GM13976 (cell line): Measurements from ENCODE around the gene THAP8.
A peak's percentile ranks its signal among the peaks of the same experiment; 100 is the strongest.

ENCODE experiments used
- DNase-seq: peaks from one replicate; pipeline ENCODE4 v3.0.0; 2012; ENCODE audit warnings: low spot score
- in situ Hi-C: fragments of 300-500 bp; cut with MboI; formaldehyde crosslinking; loops from one replicate; pipeline ENCODE4 v1.12.0; 2022; ENCODE audit warnings: low sequenced_read_pairs, mixed read lengths, inconsistent platforms; ENCODE audit not compliant: unreplicated experiment
- TF ChIP-seq, protein P1 (sequence below): IDR thresholded peaks from 2 replicates; pipeline ENCODE4 v1.5.1; 2012; ENCODE audit warnings: borderline replicate concordance, mild to moderate bottlenecking; ENCODE audit not compliant: insufficient read depth; ENCODE audit errors: extremely low read depth, missing control alignments, control extremely low read depth

Gene THAP8, protein sequence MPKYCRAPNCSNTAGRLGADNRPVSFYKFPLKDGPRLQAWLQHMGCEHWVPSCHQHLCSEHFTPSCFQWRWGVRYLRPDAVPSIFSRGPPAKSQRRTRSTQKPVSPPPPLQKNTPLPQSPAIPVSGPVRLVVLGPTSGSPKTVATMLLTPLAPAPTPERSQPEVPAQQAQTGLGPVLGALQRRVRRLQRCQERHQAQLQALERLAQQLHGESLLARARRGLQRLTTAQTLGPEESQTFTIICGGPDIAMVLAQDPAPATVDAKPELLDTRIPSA

DNA sequence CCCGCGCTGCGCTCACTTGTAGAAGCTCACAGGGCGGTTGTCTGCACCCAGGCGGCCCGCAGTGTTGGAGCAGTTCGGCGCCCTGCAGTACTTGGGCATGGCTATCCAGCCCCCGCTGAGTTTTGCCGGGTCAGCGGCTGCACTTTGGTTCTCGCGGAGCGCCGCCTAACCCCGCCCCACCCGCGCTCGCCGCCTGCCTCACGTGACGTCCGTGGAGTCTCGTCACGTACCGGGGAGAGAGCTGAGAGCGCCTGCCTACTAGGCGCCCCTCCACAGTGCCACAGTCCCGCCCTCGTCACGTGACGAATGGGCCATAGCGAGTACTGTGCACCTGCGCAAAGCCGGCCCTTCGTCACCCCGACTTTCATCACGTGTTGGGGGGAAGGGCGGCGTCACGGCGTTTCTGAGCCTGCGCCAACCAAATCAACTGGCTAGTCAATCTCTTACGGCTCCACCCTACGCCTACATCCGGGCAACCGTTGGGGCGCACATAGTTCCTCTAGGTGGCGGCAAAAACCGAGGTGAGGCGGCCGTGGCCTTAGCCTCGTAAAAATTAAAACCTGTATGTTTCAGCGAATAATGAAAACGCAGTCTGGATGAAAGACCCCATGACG, at the start of gene THAP8:
TSS of gene THAP8 (minus strand) at position 167 of the 614 bp plus-strand sequence. CDS start at position 99, 68 bp downstream.
- TF ChIP-seq, protein P1, sequence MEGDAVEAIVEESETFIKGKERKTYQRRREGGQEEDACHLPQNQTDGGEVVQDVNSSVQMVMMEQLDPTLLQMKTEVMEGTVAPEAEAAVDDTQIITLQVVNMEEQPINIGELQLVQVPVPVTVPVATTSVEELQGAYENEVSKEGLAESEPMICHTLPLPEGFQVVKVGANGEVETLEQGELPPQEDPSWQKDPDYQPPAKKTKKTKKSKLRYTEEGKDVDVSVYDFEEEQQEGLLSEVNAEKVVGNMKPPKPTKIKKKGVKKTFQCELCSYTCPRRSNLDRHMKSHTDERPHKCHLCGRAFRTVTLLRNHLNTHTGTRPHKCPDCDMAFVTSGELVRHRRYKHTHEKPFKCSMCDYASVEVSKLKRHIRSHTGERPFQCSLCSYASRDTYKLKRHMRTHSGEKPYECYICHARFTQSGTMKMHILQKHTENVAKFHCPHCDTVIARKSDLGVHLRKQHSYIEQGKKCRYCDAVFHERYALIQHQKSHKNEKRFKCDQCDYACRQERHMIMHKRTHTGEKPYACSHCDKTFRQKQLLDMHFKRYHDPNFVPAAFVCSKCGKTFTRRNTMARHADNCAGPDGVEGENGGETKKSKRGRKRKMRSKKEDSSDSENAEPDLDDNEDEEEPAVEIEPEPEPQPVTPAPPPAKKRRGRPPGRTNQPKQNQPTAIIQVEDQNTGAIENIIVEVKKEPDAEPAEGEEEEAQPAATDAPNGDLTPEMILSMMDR: peak; percentile 24
- in situ Hi-C loops: no loop called here
- DNase-seq: peak; percentile 99

DNA sequence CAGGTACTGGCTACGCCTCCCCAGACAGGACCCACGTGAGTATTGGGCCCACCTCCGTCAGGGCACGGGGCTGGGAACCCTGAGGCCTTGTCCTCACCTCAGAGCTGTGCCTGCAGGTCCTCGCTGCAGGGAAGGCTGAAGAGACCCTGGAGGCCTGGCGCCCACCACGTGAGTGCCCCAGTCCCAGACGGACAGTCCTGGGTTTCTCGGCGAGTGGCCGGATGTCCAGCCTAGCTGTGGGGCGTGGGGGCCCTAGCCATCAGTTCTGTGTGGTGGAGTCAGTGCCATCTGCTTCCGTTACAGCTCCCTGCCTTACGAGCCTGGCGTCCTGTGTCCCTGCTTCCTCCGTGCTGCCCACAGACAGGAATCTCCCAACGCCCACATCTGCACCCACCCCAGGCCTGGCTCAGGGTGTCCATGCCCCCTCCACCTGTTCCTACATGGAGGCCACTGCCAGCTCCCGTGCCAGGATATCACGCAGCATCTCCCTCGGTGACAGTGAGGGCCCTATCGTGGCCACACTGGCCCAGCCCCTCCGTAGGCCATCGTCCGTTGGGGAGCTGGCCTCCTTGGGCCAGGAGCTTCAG, 49.0 kb upstream of the THAP8 start:
- no peak for DNase-seq
- TF ChIP-seq, protein P1: no peak
- in situ Hi-C loops: no loop called here

DNA sequence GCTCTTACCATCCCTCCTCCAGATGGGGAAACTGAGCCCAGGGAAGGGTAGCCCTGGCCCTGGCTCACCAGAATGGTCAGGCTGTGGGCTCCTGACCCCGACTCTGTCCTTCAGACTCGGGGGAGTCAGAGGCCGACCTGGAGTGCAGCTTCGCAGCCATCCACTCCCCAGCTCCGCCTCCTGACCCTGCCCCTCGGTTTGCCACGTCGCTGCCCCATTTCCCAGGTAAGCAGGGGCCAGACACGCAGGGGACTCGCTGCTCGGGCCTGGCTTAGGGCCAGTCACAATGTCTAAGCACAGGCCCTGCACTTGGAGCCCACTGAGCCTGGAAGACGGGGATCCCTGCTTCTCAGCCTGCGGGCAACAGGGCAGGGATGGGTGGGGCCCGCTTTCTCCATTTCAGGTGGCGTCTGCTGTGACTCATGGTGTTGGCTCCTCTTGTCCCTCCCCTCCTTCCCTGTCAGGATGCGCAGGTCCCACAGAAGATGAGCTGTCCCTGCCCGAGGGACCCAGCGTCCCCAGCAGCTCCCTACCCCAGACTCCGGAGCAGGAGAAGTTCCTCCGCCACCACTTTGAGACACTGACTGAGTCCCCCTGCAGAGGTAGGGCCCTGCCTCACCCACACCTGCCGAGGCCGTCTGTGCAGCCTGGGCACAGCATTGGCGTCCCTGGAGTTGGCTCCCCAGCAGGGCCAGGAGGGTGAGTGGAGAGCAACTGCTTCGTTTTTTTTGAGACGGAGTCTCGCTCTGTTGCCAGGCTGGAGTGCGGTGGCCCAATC, 47.7 kb upstream of the THAP8 start:
- in situ Hi-C loops: no loop called here
- no peak for DNase-seq
- TF ChIP-seq, protein P1: no peak

DNA sequence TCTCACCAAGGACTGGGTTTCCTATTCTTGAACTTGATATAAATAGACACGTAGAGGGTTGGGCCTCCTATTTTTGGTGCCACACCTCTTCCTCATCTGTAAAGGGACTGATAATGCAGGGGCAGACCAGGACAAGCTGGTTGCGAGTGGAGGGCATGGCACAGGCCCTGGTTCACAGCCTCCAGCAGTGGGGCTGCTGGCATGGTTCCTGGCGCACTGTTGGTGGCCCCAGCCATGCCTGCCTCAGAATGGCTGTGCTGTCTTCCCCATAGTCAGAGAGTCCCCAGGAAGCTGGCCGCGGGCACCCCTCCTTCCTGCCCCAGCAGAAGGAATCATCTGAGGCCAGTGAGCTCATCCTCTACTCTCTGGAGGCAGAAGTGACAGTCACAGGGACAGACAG, 46.4 kb upstream of the THAP8 start:
- in situ Hi-C loops: no loop called here
- no peak for DNase-seq
- TF ChIP-seq, protein P1: no peak

DNA sequence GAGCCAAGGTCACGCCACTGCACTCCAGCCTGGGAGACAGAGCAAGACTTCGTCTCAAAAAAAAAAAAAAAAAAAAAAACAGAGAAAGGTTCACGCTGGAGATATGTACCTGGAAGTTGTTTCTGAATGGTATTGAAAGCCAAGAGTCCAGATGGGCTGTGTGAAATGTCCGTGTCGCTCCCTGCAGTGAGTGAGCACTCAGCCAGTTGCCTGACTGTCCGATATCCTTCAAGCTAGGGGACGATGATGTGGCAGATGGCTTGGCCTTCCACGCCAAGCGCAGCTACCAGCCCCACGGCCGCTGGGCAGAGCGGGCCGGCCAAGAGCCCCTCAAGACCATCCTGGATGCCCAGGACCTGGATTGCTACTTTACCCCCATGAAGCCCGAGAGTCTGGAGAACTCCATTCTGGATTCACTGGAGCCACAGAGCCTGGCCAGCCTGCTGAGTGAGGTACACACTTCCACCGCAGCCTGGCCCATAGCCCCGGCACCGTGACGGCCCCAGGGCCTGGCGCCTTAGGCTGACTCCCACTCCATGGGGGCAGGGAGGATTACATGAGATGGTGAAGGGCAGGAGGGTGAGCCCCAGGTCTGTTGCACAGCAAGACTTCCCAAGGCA, 45.2 kb upstream of the THAP8 start:
- in situ Hi-C loops: no loop called here
- DNase-seq: no peak

DNA sequence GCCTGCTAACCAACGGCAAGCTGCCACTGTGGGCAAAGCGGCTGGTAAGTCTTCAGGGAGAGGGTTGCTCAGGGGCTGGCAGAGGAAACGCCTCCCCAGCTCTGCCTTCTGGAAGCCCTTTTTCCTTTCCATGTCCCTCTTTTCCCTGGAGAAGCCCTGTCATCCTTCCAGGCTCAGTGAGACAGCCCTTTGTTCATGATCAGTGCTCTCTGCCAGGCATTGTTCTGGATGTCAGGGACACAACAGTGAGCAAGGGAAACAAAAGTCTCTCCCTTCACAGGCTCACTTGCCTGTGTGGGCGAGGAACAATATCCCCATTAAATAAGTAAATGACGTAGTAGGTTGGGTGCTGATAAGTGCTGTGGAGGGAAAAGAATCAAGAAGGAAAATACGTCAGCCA, 43.0 kb upstream of the THAP8 start:
- in situ Hi-C loops: no loop called here
- TF ChIP-seq, protein P1: no peak

More for the DNA sequence above, 45.2 kb upstream of the THAP8 start:
- TF ChIP-seq, protein P1: no peak

More for the DNA sequence above, 43.0 kb upstream of the THAP8 start:
- no peak for DNase-seq
